Measurements from ENCODE around the gene RIPK1. TPM values are rescaled to one million over a fixed set of nuclear protein-coding genes. Genes with fewer than 3 reads are reported as not detected.

Gene RIPK1
- total and polyA plus RNA-seq, 9 of the 15 experiments (the other 6 are each of a cell fraction or from before 2014, with no cell fraction given), result 3.8 to 24.9 (median 17.7) TPM

DNA sequence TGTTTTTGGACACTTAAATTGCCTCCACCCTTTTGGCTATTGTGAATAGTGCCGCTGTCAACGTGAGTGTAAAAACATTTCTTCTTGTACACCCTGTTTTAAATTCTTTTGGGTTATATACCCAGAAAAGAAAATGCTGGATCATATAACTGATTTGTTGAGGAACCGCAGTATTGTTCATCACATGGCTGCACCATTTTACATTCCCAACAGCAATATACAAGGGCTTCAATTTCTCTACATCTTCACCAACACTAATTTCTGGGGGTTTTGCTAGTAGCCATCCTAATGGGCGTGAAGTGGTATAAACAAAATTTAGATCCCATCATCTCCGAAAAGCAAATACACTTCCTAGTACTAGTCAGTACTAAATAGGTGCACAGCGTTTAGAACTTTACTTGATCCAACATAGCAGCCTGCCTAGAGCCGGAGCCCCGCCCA is 49.6 kb downstream of the RIPK1 start (continued):
- TF ChIP-seq, protein P1, sequence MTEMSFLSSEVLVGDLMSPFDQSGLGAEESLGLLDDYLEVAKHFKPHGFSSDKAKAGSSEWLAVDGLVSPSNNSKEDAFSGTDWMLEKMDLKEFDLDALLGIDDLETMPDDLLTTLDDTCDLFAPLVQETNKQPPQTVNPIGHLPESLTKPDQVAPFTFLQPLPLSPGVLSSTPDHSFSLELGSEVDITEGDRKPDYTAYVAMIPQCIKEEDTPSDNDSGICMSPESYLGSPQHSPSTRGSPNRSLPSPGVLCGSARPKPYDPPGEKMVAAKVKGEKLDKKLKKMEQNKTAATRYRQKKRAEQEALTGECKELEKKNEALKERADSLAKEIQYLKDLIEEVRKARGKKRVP (CRISPR knock-in tag; IDR thresholded peaks at IDR 0.05), result no peak
- TF ChIP-seq, protein P2, sequence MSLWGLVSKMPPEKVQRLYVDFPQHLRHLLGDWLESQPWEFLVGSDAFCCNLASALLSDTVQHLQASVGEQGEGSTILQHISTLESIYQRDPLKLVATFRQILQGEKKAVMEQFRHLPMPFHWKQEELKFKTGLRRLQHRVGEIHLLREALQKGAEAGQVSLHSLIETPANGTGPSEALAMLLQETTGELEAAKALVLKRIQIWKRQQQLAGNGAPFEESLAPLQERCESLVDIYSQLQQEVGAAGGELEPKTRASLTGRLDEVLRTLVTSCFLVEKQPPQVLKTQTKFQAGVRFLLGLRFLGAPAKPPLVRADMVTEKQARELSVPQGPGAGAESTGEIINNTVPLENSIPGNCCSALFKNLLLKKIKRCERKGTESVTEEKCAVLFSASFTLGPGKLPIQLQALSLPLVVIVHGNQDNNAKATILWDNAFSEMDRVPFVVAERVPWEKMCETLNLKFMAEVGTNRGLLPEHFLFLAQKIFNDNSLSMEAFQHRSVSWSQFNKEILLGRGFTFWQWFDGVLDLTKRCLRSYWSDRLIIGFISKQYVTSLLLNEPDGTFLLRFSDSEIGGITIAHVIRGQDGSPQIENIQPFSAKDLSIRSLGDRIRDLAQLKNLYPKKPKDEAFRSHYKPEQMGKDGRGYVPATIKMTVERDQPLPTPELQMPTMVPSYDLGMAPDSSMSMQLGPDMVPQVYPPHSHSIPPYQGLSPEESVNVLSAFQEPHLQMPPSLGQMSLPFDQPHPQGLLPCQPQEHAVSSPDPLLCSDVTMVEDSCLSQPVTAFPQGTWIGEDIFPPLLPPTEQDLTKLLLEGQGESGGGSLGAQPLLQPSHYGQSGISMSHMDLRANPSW (CRISPR knock-in tag; IDR thresholded peaks at IDR 0.05), result peak; percentile 31; the same call in 1 of the 2 replicates
- TF ChIP-seq, protein P3, sequence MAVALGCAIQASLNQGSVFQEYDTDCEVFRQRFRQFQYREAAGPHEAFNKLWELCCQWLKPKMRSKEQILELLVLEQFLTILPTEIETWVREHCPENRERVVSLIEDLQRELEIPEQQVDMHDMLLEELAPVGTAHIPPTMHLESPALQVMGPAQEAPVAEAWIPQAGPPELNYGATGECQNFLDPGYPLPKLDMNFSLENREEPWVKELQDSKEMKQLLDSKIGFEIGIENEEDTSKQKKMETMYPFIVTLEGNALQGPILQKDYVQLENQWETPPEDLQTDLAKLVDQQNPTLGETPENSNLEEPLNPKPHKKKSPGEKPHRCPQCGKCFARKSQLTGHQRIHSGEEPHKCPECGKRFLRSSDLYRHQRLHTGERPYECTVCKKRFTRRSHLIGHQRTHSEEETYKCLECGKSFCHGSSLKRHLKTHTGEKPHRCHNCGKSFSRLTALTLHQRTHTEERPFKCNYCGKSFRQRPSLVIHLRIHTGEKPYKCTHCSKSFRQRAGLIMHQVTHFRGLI (CRISPR knock-in tag; IDR thresholded peaks at IDR 0.05), result no peak
- no peak for TF ChIP-seq MAFK (IDR thresholded peaks at IDR 0.05; ENCODE audit: low read length)
- peak; percentile 24; the same call in 1 of the 2 replicates for TF ChIP-seq ZC3H8 (IDR thresholded peaks at IDR 0.05)
- TF ChIP-seq ZNF212 (CRISPR knock-in tag; IDR thresholded peaks at IDR 0.05), result no peak
- peak; percentile 83 for TF ChIP-seq PML (IDR thresholded peaks at IDR 0.05; ENCODE audit: low read length)
- no peak for TF ChIP-seq CTBP1 (IDR thresholded peaks at IDR 0.05; ENCODE audit: borderline replicate concordance)
- TF ChIP-seq ETV1 (tag; conservative IDR thresholded peaks at IDR 0.05; ENCODE audit: low read depth), result 0 out of 2 replicates have a peak, but pooled peaks have one; percentile 16
- TF ChIP-seq SLC30A9 (CRISPR knock-in tag; IDR thresholded peaks at IDR 0.05), result no peak
- no peak for TF ChIP-seq TCF7L2 (IDR thresholded peaks at IDR 0.05; ENCODE audit: low read depth, low read length)
- TF ChIP-seq SAP30 (IDR thresholded peaks at IDR 0.05; ENCODE audit: borderline replicate concordance, insufficient read depth, low read depth, low read length, poor library complexity, severe bottlenecking), result no peak
- TF ChIP-seq ZNF551 (CRISPR knock-in tag; IDR thresholded peaks at IDR 0.05), result no peak
- TF ChIP-seq BRF1 (IDR thresholded peaks at IDR 0.05; ENCODE audit: borderline replicate concordance, extremely low read depth, insufficient read length), result no peak
- TF ChIP-seq SMAD4 (CRISPR knock-in tag; conservative IDR thresholded peaks at IDR 0.05), result no peak
